H1 (cell line): ENCODE results near the gene INPP4A. TPM values are rescaled to one million over a fixed set of nuclear protein-coding genes. Genes with fewer than 3 reads are reported as not detected.
A peak's percentile ranks its signal among the peaks of the same experiment; 100 is the strongest.

Source experiments
- CHD2 ChIP-seq: IDR thresholded peaks from 2 replicates; pipeline ENCODE4 v1.6.1; 2012; ENCODE audit warnings: low read length, improper control_type of control experiment
- CTBP2 ChIP-seq: IDR thresholded peaks from 2 replicates; pipeline ENCODE4 v1.7.0; 2011; ENCODE audit warnings: borderline replicate concordance, mild to moderate bottlenecking, moderate library complexity, mixed read lengths, low read length; ENCODE audit not compliant: insufficient read depth, insufficient read length
- GTF2F1 ChIP-seq: IDR thresholded peaks from 2 replicates; pipeline ENCODE4 v1.6.1; 2012; ENCODE audit warnings: low read depth, low read length, improper control_type of control experiment, borderline replicate concordance
- MAFK ChIP-seq: IDR thresholded peaks from 2 replicates; pipeline ENCODE4 v1.6.1; 2012; ENCODE audit warnings: low read depth, mild to moderate bottlenecking, improper control_type of control experiment, low read length
- SAP30 ChIP-seq: fragments of 300-600 bp; sonication (generic); IDR thresholded peaks from 2 replicates; pipeline ENCODE4 v1.7.1; 2012; ENCODE audit warnings: low read length, moderate library complexity, mild to moderate bottlenecking, inconsistent platforms; ENCODE audit not compliant: insufficient read depth, insufficient replicate concordance
- polyA plus RNA-seq, 7 experiments: library from polyadenylated mRNA; depleted of rRNA in 3 of 7; stranded (reverse) in 5 of 7; unstranded in 2 of 7; fragments of >200 nt in 5 of 7; fragments of 200-250 nt in 2 of 7; gene quantifications; 1 replicate in 5 of 7; 2 replicates in 1 of 7; 4 replicates in 1 of 7; pipeline versions ENCODE4 v1.2.1 to v1.2.3, GENCODE V29; 2011 to 2013; ENCODE audit warnings: missing spikeins in 2 of 7, mixed read lengths in 2 of 7
- total RNA-seq: library from RNA; stranded (reverse); fragmentation: NEBNext Ultra II Directional; extraction: Animal tissue kit (Norgen Biotek cat#: 25700); gene quantifications from 2 replicates; pipeline ENCODE4 v1.2.1, GENCODE V29; 2021

INPP4A gene
- total and polyA plus RNA-seq, 2 of the 8 experiments (the other 6 are each of a cell fraction or from before 2014, with no cell fraction given) = 25.6 to 34.3 TPM

DNA sequence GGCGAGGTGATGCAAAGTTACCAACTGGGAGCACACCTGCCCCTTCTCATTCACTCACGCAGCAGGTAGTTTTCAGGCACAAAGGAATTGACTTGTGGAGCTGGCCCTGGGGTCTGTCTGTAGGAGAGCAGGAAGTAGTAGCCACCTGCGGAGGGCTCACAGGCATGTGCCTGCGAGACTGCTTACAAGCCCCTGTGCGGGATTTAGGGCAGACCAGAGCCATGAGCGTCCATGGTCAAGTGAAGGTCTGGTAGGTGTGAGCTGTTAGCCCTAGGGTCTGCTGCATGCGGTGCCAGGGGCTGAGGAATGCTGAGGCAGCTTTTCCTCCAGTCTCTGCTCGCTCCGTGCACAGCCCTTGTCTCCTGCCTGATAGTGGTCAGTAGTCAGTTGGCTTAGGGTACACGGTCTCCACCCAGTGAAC lies 18.9 kb downstream of the INPP4A start (continued):
- TF ChIP-seq MAFK (peak; percentile 75; the same call in 1 of the 2 replicates), CHD2 (no peak), GTF2F1 (no peak), CTBP2 (no peak), SAP30 (no peak)
- TF ChIP-seq, all 59 proteins: peak for 4
